SK-N-SH (cell line): ENCODE data around the gene KIF12.

Experiments used
- EP300 ChIP-seq, 2 experiments: IDR thresholded peaks; 2 replicates each; pipeline versions ENCODE4 v1.4.0 to v1.6.1; 2012; ENCODE audit warnings: borderline replicate concordance in 1 of 2, low read depth in 1 of 2, low read length in 1 of 2
- EZH2phosphoT487 ChIP-seq: fragments of 200-600 bp; sonication (generic); IDR thresholded peaks from 2 replicates; pipeline ENCODE4 v1.6.1; 2017; ENCODE audit warnings: low read depth, mixed run types, mild to moderate bottlenecking, antibody characterized with exemption, moderate library complexity, borderline replicate concordance
- GABPA ChIP-seq: IDR thresholded peaks from 2 replicates; pipeline ENCODE4 v1.4.0; 2012; ENCODE audit warnings: low read depth, mild to moderate bottlenecking
- POLR2AphosphoS5 ChIP-seq: IDR thresholded peaks from 2 replicates; pipeline ENCODE4 v1.6.1; 2012; ENCODE audit warnings: low read depth, low read length
- RCOR1 ChIP-seq: fragments of 150-350 bp; IDR thresholded peaks from 2 replicates; pipeline ENCODE4 v1.6.1; 2017; ENCODE audit warnings: antibody characterized with exemption, low read length
- YY1 ChIP-seq: IDR thresholded peaks from 2 replicates; pipeline ENCODE4 v1.4.0; 2012; ENCODE audit warnings: low read depth, mild to moderate bottlenecking
- TF ChIP-seq, protein P1 (sequence below): fragments of 200-600 bp; sonication (generic); IDR thresholded peaks from 2 replicates; pipeline ENCODE4 v1.6.1; 2017; ENCODE audit warnings: antibody characterized with exemption, mild to moderate bottlenecking, moderate library complexity
- TF ChIP-seq, protein P2 (sequence below): IDR thresholded peaks from 2 replicates; pipeline ENCODE4 v1.6.1; 2012; ENCODE audit warnings: mild to moderate bottlenecking, low read depth, low read length, moderate library complexity
- TF ChIP-seq, protein P3 (sequence below): IDR thresholded peaks from 2 replicates; pipeline ENCODE4 v1.4.0; 2012; ENCODE audit warnings: low read depth, borderline replicate concordance
- TF ChIP-seq, protein P4 (sequence below): IDR thresholded peaks from 2 replicates; pipeline ENCODE4 v1.4.0; 2012; ENCODE audit warnings: low read depth, borderline replicate concordance

DNA sequence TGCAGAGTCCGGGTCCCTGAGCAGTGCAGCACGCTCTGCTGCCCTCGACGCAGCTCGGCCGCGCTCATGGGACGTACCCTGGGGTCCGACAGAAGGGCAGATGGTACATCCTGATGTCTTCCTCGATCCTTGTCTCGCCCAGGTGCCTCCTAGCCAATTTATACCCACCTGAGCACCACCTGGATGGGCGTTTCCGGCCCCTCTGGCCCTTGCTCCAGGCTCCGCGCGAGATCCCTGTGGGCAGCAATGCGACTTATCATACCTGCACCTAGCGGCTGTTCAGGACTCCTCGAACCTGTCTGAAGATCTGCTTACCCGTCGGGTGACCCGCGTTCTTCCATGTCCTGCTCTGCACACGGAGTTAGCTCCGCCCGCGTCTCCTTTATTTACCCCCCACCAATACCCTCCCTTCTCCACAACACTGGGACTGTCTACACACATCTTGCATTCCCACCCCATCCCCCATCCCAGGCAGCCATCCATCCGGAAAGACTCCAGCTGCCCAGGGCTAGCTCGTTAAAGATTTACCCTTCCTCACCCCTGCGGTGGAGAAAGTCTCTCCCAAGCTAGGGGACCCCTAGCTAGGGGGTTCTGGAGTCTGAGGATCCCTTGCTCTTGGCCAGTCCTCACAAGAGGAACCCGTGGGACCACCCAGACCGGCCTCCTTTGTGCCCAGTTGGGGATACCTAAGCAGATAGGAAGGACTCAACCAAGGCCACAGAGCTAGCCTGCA lies at the start of gene KIF12:
- TF ChIP-seq, protein P1, sequence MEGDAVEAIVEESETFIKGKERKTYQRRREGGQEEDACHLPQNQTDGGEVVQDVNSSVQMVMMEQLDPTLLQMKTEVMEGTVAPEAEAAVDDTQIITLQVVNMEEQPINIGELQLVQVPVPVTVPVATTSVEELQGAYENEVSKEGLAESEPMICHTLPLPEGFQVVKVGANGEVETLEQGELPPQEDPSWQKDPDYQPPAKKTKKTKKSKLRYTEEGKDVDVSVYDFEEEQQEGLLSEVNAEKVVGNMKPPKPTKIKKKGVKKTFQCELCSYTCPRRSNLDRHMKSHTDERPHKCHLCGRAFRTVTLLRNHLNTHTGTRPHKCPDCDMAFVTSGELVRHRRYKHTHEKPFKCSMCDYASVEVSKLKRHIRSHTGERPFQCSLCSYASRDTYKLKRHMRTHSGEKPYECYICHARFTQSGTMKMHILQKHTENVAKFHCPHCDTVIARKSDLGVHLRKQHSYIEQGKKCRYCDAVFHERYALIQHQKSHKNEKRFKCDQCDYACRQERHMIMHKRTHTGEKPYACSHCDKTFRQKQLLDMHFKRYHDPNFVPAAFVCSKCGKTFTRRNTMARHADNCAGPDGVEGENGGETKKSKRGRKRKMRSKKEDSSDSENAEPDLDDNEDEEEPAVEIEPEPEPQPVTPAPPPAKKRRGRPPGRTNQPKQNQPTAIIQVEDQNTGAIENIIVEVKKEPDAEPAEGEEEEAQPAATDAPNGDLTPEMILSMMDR = no peak
- no peak for TF ChIP-seq YY1
- TF ChIP-seq RCOR1 = no peak
- TF ChIP-seq GABPA = no peak
- TF ChIP-seq, protein P2, sequence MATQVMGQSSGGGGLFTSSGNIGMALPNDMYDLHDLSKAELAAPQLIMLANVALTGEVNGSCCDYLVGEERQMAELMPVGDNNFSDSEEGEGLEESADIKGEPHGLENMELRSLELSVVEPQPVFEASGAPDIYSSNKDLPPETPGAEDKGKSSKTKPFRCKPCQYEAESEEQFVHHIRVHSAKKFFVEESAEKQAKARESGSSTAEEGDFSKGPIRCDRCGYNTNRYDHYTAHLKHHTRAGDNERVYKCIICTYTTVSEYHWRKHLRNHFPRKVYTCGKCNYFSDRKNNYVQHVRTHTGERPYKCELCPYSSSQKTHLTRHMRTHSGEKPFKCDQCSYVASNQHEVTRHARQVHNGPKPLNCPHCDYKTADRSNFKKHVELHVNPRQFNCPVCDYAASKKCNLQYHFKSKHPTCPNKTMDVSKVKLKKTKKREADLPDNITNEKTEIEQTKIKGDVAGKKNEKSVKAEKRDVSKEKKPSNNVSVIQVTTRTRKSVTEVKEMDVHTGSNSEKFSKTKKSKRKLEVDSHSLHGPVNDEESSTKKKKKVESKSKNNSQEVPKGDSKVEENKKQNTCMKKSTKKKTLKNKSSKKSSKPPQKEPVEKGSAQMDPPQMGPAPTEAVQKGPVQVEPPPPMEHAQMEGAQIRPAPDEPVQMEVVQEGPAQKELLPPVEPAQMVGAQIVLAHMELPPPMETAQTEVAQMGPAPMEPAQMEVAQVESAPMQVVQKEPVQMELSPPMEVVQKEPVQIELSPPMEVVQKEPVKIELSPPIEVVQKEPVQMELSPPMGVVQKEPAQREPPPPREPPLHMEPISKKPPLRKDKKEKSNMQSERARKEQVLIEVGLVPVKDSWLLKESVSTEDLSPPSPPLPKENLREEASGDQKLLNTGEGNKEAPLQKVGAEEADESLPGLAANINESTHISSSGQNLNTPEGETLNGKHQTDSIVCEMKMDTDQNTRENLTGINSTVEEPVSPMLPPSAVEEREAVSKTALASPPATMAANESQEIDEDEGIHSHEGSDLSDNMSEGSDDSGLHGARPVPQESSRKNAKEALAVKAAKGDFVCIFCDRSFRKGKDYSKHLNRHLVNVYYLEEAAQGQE = no peak
- TF ChIP-seq, protein P3, sequence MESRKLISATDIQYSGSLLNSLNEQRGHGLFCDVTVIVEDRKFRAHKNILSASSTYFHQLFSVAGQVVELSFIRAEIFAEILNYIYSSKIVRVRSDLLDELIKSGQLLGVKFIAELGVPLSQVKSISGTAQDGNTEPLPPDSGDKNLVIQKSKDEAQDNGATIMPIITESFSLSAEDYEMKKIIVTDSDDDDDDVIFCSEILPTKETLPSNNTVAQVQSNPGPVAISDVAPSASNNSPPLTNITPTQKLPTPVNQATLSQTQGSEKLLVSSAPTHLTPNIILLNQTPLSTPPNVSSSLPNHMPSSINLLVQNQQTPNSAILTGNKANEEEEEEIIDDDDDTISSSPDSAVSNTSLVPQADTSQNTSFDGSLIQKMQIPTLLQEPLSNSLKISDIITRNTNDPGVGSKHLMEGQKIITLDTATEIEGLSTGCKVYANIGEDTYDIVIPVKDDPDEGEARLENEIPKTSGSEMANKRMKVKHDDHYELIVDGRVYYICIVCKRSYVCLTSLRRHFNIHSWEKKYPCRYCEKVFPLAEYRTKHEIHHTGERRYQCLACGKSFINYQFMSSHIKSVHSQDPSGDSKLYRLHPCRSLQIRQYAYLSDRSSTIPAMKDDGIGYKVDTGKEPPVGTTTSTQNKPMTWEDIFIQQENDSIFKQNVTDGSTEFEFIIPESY = no peak
- TF ChIP-seq, protein P4, sequence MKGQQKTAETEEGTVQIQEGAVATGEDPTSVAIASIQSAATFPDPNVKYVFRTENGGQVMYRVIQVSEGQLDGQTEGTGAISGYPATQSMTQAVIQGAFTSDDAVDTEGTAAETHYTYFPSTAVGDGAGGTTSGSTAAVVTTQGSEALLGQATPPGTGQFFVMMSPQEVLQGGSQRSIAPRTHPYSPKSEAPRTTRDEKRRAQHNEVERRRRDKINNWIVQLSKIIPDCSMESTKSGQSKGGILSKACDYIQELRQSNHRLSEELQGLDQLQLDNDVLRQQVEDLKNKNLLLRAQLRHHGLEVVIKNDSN = no peak
- TF ChIP-seq EZH2phosphoT487 = no peak
- TF ChIP-seq POLR2AphosphoS5 = no peak
- no peak for TF ChIP-seq EP300 (IDR thresholded peaks at IDR 0.05; ENCODE audit: borderline replicate concordance in 1 of 2, low read depth in 1 of 2, low read length in 1 of 2)
